ENCODE results near the gene CDKL5.
A peak's percentile ranks its signal among the peaks of the same experiment; 100 is the strongest.

Gene CDKL5

GRCh38 chrX:18692541-18692940, 267.1 kb downstream of the CDKL5 start:
- no peak for DNase-seq (ENCODE audit: low read depth, low spot score)

GRCh38 chrX:18696653-18697052, 271.2 kb downstream of the CDKL5 start:
- no peak for DNase-seq (ENCODE audit: low read depth, low spot score)

GRCh38 chrX:18698737-18699650, 273.6 kb downstream of the CDKL5 start:
- DNase-seq (ENCODE audit: low read depth, low spot score), result peak; percentile 24

GRCh38 chrX:18701621-18702361, 276.4 kb downstream of the CDKL5 start:
- peak; percentile 53 for DNase-seq (ENCODE audit: low read depth, low spot score)

- DNase-seq (ENCODE audit: low read depth, low spot score), result peak; percentile 42
Observed at GRCh38 chrX:18702362-18703195, 277.2 kb downstream of the CDKL5 start.
